GM15510 (cell line): ENCODE results near the gene GTSE1.

Experiments used
- POLR2A ChIP-seq: IDR thresholded peaks from 3 replicates; pipeline ENCODE4 v1.6.1; 2011; ENCODE audit warnings: borderline replicate concordance; ENCODE audit not compliant: insufficient read length; ENCODE audit errors: extremely low read depth

The GTSE1 gene

GRCh38 chr22:46327691-46328465 lies 31.2 kb downstream of the GTSE1 start:
- no peak for TF ChIP-seq POLR2A

GRCh38 chr22:46328797-46329196 lies 32.1 kb downstream of the GTSE1 start:
- no peak for TF ChIP-seq POLR2A

GRCh38 chr22:46329616-46330015 lies 32.9 kb downstream of the GTSE1 start:
- no peak for TF ChIP-seq POLR2A

GRCh38 chr22:46330426-46330825 lies 33.8 kb downstream of the GTSE1 start:
- no peak for TF ChIP-seq POLR2A

DNA sequence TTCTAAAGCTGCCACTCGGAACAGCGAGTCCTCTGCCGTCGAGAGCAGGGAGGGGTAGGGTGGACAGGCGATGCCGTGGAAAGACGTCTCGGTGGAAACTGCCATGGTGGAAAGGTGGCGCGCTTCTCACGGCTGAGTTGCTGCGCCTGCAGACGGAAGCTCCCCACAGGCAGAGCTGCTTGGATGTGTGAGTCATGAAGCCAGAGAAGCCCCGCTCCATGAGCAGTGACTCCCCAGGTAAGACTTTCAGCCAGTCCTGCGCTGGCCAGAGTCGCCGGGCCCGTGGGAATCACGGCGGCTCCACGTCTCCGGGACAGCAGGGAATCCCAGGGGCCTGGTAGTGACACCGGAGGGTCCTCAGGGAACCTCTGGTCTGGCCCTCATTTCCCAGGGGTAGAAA lies 34.8 kb downstream of the GTSE1 start:
- no peak for TF ChIP-seq POLR2A

GRCh38 chr22:46335201-46336118 lies 38.8 kb downstream of the GTSE1 start, which contains the start of gene TRMU:
Gene TRMU, plus strand, starts transcription at chr22:46335714. Its CDS starts 51 bp downstream, at chr22:46335765.
- peak; percentile 77 for TF ChIP-seq POLR2A

GRCh38 chr22:46336119-46337078 lies 39.7 kb downstream of the GTSE1 start:
- no peak for TF ChIP-seq POLR2A

DNA sequence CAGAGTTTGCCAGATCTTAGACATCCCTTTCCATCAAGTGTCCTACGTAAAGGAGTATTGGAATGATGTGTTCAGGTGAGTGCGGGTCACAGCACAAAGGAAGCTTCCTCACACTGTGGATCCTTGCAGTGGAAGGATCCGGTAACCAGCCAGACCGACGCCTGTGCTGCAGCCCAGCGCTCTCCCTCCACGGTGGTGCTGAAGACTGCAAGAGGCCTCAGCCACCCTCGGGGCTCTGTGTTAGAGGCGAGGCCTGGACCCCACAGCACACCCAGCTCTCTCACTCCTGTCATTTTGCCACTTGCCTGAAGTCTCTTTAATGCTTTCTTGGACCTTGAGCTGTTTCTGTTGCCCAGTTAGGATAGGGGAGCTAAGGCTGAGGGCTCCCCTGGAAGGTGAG lies 41.2 kb downstream of the GTSE1 start:
- no peak for TF ChIP-seq POLR2A

GRCh38 chr22:46338636-46339035 lies 42.0 kb downstream of the GTSE1 start:
- no peak for TF ChIP-seq POLR2A

DNA sequence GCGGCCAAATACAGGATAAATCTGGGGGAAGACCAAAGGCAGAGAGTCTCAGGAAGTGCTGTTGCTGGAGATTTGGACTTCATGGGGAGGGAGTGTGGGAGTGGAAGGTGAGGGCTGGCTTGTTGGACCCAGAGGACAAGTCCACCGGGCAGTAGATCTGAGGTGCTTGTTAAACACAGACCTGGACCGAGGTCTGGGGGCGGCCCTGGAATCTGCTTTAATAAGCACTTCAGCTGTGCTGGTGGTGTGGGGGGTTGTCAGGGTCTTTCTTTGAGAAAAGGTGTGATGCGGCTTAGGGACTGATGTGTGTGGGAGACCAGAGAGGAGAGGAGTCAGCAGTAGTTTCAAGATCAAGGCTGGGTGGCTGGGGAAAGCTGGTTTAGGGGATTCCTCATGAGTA lies 43.3 kb downstream of the GTSE1 start:
- no peak for TF ChIP-seq POLR2A

GRCh38 chr22:46340676-46341075 lies 44.0 kb downstream of the GTSE1 start:
- TF ChIP-seq POLR2A, result no peak

DNA sequence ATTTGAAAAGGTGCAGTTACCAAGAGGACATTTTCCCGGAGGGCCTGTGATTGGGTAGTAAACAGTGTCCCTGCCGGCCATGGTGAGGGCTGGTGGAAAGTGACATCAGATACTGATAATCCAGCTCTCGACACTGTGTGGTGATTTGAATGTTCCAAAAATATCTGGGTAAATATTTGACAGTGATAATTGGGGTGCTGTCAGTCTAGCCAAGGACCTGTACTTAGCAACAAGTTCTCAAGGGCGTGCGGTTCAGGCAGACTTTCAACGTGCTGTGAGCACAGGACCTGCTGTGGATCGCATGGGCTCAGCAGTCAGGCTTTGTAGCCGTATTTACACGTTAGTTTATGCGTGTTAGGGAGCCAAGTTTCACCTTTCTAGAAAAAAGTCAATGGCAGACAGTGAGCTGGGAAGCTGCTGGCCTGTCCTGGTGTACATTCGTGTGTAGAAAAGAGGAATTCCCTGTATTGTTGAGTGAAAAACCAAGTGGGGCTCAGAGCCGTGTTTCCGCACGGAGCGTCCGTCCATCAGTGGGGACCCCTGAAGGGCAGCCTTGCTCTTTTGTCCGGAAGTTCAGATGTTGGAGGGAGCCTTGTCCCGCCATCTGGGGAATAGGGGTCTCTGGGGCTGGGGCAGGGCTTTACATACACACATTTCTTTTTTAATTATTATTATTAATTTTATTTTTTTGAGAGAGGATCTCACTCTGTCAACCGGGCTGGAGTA lies 50.2 kb downstream of the GTSE1 start:
- TF ChIP-seq POLR2A, result no peak

DNA sequence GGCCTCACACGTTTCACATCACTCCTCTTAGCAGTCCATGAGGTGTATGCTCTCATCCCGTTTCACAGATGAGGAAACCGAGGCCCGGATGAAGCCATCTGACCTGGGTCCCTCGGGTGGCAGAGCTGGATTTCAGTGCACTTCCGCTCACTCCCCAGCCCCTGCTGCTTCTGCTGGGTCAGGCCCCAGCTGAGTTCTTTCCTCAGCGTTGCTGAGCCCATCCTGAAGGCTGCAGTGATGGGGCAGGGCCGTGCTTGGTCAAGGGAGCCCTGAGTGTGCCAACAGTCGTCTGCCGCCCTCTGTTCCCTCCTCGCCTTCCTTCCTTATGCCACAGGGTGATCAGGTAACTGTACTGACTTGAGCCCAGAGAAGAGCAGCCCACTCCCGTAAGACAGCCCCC lies 51.0 kb downstream of the GTSE1 start:
- no peak for TF ChIP-seq POLR2A

- no peak for TF ChIP-seq POLR2A
Observed at GRCh38 chr22:46348099-46348695, 51.5 kb downstream of the GTSE1 start.

DNA sequence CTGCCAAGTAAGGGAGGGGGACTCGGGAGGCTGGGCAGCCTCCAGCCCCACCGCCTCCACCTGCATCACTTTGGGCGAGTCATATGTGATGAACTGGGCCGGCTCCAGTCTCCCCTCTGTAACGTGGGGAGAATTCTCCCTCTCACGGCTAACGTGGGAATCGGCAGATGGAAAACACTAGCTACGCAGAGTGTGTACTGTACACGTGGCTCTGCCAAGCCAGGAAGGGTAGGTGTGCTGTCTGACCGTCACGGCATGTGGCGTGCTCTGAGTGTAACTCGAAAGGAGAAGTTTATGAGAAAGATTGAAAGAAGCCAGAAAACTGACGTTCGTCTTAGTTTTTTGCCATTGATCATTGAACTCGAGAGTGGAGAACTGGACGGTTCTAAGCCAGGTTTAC lies 52.6 kb downstream of the GTSE1 start:
- no peak for TF ChIP-seq POLR2A
